Tibial nerve (tissue), 4 donors: ENCODE results near the gene ABCC10.

ENCODE experiments used
- EP300 ChIP-seq, 2 donors: sonication (generic); formaldehyde crosslinking; IDR thresholded peaks; one replicate each; pipeline ENCODE4 v1.6.1; 2017; ENCODE audit warnings: antibody characterized with exemption in 2 of 2, mild to moderate bottlenecking in 1 of 2
- TF ChIP-seq, protein P1 (sequence below), 5 experiments: fragments of 200-600 bp in 3 of 5; fragments of 450-650 bp in 2 of 5; sonication (generic) in 3 of 5; IDR thresholded peaks; one replicate each; pipeline ENCODE4 v1.5.1; 2016 to 2019; ENCODE audit warnings: antibody characterized with exemption in 5 of 5, mild to moderate bottlenecking in 3 of 5, moderate library complexity in 2 of 5

DNA sequence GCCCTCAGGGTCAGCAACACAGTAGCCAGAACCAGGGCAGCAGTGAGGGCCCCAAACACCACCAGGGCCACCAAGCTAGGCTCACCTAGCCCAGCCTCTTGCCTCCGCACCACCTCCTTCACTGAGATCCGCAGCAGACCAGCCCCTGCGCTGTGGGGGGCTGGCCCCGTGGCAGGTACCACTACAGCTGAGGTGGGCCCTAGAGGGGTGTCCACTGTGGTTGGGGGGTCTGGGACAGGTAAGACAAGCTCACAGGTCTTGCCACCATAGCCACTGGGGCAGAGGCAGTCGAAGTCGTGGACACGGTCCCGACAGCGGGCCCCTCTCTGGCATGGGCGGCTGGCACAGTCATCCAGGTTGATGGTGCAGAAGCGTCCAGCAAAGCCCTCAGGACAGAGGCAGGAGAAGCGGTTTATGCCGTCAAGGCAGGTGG, 23.4 kb downstream of the ABCC10 start:
- no peak for TF ChIP-seq EP300 (IDR thresholded peaks at IDR 0.05)
- TF ChIP-seq, protein P1, sequence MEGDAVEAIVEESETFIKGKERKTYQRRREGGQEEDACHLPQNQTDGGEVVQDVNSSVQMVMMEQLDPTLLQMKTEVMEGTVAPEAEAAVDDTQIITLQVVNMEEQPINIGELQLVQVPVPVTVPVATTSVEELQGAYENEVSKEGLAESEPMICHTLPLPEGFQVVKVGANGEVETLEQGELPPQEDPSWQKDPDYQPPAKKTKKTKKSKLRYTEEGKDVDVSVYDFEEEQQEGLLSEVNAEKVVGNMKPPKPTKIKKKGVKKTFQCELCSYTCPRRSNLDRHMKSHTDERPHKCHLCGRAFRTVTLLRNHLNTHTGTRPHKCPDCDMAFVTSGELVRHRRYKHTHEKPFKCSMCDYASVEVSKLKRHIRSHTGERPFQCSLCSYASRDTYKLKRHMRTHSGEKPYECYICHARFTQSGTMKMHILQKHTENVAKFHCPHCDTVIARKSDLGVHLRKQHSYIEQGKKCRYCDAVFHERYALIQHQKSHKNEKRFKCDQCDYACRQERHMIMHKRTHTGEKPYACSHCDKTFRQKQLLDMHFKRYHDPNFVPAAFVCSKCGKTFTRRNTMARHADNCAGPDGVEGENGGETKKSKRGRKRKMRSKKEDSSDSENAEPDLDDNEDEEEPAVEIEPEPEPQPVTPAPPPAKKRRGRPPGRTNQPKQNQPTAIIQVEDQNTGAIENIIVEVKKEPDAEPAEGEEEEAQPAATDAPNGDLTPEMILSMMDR (IDR thresholded peaks at IDR 0.05): no peak
